Parathyroid adenoma (tissue), 2 donors: Measurements from ENCODE around the gene ABLIM2.

Source experiments
- H2AFZ ChIP-seq: fragments of 300-600 bp; sonication (generic); one replicate; pipeline ENCODE4 v1.7.0; 2017; ENCODE audit warnings: antibody characterized with exemption, mild to moderate bottlenecking
- H3K27ac ChIP-seq: fragments of 300-600 bp; sonication (generic); one replicate; pipeline ENCODE4 v1.7.0; 2017
- H3K27me3 ChIP-seq: fragments of 300-600 bp; sonication (generic); one replicate; pipeline ENCODE4 v1.7.0; 2017; ENCODE audit warnings: low read length; ENCODE audit not compliant: control insufficient read depth, insufficient read depth
- H3K36me3 ChIP-seq: fragments of 300-600 bp; sonication (generic); one replicate; pipeline ENCODE4 v1.7.0; 2017; ENCODE audit warnings: low read length; ENCODE audit not compliant: control insufficient read depth, insufficient read depth
- H3K4me1 ChIP-seq: fragments of 300-600 bp; sonication (generic); one replicate; pipeline ENCODE4 v1.7.0; 2017; ENCODE audit warnings: control low read depth
- H3K4me2 ChIP-seq: fragments of 300-600 bp; sonication (generic); one replicate; pipeline ENCODE4 v1.7.0; 2017; ENCODE audit warnings: low read length
- H3K4me3 ChIP-seq: fragments of 300-600 bp; sonication (generic); one replicate; pipeline ENCODE4 v1.7.0; 2017; ENCODE audit warnings: low read depth, low read length
- H3K79me2 ChIP-seq: fragments of 300-600 bp; sonication (generic); one replicate; pipeline ENCODE4 v1.7.0; 2017; ENCODE audit warnings: control low read depth
- H3K9ac ChIP-seq: fragments of 300-600 bp; sonication (generic); one replicate; pipeline ENCODE4 v1.7.0; 2017; ENCODE audit warnings: mild to moderate bottlenecking
- H3K9me3 ChIP-seq: fragments of 300-600 bp; sonication (generic); one replicate; pipeline ENCODE4 v1.7.0; 2017; ENCODE audit warnings: low read length; ENCODE audit not compliant: control insufficient read depth
- TF ChIP-seq, protein P1 (sequence below): fragments of 300-600 bp; sonication (generic); IDR thresholded peaks from one replicate; pipeline ENCODE4 v1.7.0; 2017; ENCODE audit warnings: antibody characterized with exemption, mild to moderate bottlenecking
- donor health status: primary hyperparathyroidism.

ABLIM2 gene

GRCh38 chr4:8038719-8039251, 119.8 kb downstream of the ABLIM2 start:
- H3K4me3 ChIP-seq: no peak overlapping the region
- no peak overlapping the region for H3K9ac ChIP-seq
- no peaks in the 10 kb centered on the region for H3K79me2 ChIP-seq
- no peak overlapping the region for H3K4me2 ChIP-seq
- H2AFZ ChIP-seq: no peak overlapping the region
- no peaks in the 10 kb centered on the region for H3K36me3 ChIP-seq
- TF ChIP-seq, protein P1, sequence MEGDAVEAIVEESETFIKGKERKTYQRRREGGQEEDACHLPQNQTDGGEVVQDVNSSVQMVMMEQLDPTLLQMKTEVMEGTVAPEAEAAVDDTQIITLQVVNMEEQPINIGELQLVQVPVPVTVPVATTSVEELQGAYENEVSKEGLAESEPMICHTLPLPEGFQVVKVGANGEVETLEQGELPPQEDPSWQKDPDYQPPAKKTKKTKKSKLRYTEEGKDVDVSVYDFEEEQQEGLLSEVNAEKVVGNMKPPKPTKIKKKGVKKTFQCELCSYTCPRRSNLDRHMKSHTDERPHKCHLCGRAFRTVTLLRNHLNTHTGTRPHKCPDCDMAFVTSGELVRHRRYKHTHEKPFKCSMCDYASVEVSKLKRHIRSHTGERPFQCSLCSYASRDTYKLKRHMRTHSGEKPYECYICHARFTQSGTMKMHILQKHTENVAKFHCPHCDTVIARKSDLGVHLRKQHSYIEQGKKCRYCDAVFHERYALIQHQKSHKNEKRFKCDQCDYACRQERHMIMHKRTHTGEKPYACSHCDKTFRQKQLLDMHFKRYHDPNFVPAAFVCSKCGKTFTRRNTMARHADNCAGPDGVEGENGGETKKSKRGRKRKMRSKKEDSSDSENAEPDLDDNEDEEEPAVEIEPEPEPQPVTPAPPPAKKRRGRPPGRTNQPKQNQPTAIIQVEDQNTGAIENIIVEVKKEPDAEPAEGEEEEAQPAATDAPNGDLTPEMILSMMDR: no peak
- no peaks in the 10 kb centered on the region for H3K4me1 ChIP-seq
- H3K27me3 ChIP-seq: no peaks in the 10 kb centered on the region
- H3K27ac ChIP-seq: no peak overlapping the region
- H3K9me3 ChIP-seq: no peaks in the 10 kb centered on the region

DNA sequence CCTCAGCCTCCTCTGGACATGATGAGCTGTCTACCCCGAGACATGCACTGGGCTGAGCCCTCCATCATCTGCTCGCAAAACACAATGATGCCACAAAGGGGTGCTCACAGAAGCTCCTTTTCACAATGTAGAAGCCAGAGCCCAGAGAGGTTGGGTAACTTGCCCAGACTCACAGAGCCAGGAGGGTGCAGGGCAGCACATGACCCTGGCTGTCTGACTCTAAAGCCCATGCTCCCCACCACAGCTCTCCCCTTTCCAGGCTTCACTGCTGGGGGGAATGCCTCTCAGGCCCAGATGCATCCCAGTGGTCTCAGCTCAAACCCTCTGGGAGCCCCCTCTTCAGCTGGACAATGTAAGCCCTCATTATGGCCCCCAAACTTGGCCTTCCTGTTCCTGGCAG, 120.5 kb downstream of the ABLIM2 start:
- no peak overlapping the region for H2AFZ ChIP-seq
- H3K27me3 ChIP-seq: no peaks in the 10 kb centered on the region
- H3K4me2 ChIP-seq: no peak overlapping the region
- TF ChIP-seq, protein P1: no peak
- H3K9me3 ChIP-seq: no peaks in the 10 kb centered on the region
- no peaks in the 10 kb centered on the region for H3K79me2 ChIP-seq
- no peaks in the 10 kb centered on the region for H3K36me3 ChIP-seq
- H3K4me1 ChIP-seq: no peaks in the 10 kb centered on the region
- no peak overlapping the region for H3K4me3 ChIP-seq
- no peak overlapping the region for H3K27ac ChIP-seq
- no peak overlapping the region for H3K9ac ChIP-seq

DNA sequence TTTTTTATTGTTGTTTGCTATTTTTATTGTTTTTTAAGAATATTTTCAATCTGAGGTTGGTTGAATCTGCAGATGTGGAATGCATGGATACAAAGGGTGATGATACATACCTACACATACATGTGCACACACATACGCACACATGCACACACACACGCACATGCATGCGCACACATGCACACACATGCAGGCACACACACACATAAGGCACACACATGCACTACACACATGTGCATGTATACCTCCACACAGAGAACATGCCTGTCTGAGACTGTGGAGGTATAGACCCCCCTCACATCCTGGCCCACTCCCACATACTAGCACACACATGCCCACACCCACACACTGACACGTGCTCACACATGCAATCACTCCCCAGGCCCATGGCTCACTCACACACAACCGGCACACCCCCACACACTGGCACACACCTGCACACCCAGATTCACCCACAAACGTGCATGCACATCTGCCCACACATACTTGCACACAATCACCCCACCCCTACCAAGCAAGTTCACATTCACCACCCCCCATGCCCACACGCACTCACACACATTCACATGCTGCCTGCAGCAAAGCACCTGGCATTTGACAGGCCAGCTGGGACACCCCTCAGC, 121.4 kb downstream of the ABLIM2 start:
- no peaks in the 10 kb centered on the region for H3K79me2 ChIP-seq
- H2AFZ ChIP-seq: no peak overlapping the region
- H3K9ac ChIP-seq: no peak overlapping the region
- H3K4me3 ChIP-seq: no peak overlapping the region
- no peaks in the 10 kb centered on the region for H3K36me3 ChIP-seq
- H3K4me1 ChIP-seq: no peaks in the 10 kb centered on the region
- TF ChIP-seq, protein P1: no peak
- no peaks in the 10 kb centered on the region for H3K9me3 ChIP-seq
- no peaks in the 10 kb centered on the region for H3K27me3 ChIP-seq
- H3K27ac ChIP-seq: no peak overlapping the region
- no peak overlapping the region for H3K4me2 ChIP-seq

DNA sequence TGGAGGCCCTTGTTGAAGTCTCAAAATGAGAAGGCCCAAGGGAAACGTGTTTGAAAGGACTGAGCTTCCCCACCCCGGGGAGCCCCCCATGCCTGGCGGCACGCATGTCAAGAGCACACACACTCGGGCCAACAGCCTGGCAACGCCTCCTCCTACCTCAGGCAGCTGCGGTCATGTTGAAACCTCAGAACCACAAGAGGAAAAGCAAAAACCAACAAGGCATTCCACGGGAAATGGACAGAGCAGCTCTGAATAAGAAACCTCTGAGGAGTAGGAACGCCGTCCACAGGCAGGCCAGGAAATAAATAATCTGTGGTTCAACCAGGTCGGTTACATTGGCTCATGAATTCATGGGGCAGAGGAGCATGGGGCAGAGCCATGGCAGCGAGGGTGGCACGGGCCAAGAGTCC, 123.2 kb downstream of the ABLIM2 start:
- no peak overlapping the region for H3K4me2 ChIP-seq
- H3K27ac ChIP-seq: no peak overlapping the region
- H3K36me3 ChIP-seq: no peaks in the 10 kb centered on the region

More for the DNA sequence above, 123.2 kb downstream of the ABLIM2 start:
- TF ChIP-seq, protein P1: no peak
- Histone ChIP-seq H3K4me1 (no peaks in the 10 kb centered on the region), H3K4me3 (no peak overlapping the region), H2AFZ (no peak overlapping the region), H3K9me3 (no peaks in the 10 kb centered on the region), H3K9ac (no peak overlapping the region), H3K79me2 (no peaks in the 10 kb centered on the region), H3K27me3 (no peaks in the 10 kb centered on the region)
